Fibroblast of gingiva (primary cell): ENCODE data around the gene EID2.

ENCODE experiments used
- DNase-seq: peaks from one replicate; pipeline ENCODE4 v3.0.0-alpha.2; 2011; ENCODE audit warnings: low read depth

EID2 gene

GRCh38 chr19:39539518-39540332, at the start of gene EID2:
TSS of gene EID2 (minus strand) at chr19:39540161. CDS start at chr19:39540079, 82 bp downstream.
- peak; percentile 91 for DNase-seq

- DNase-seq, result no peak
Observed at GRCh38 chr19:39588066-39588465, 48.1 kb upstream of the EID2 start.

- no peak for DNase-seq
Observed at GRCh38 chr19:39587496-39587895, 47.5 kb upstream of the EID2 start.

GRCh38 chr19:39582891-39583625, 43.1 kb upstream of the EID2 start:
- DNase-seq, result no peak

- no peak for DNase-seq
Observed at GRCh38 chr19:39582442-39582841, 42.5 kb upstream of the EID2 start.

GRCh38 chr19:39568604-39569003, 28.6 kb upstream of the EID2 start:
- no peak for DNase-seq

GRCh38 chr19:39566064-39566463, 26.1 kb upstream of the EID2 start:
- DNase-seq, result no peak

- DNase-seq, result no peak
Observed at GRCh38 chr19:39563408-39563807, 23.4 kb upstream of the EID2 start.

DNA sequence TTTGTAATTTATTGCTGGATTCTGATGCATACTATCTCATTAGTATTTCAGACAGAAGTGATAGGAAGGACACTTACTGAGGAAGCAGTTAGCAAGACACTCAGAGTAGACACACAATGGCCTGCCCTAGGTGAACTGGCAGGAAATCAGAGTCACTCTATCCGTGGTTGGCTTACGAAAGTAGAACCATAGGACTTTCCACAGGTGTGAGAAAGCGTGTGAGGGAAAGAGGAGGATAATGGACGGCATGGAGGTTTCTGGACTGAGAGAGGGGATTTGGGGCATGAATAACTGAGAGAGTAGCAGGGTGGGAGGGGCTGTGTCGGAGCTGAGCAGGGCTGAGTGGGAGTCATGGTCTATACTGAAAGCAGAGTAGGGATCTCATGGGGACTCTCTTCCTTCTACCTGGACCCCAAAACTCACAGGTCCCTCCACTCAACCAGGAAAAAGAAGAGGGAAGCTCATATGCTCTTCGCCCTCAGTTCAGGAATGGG, 18.7 kb upstream of the EID2 start:
- DNase-seq, result no peak

DNA sequence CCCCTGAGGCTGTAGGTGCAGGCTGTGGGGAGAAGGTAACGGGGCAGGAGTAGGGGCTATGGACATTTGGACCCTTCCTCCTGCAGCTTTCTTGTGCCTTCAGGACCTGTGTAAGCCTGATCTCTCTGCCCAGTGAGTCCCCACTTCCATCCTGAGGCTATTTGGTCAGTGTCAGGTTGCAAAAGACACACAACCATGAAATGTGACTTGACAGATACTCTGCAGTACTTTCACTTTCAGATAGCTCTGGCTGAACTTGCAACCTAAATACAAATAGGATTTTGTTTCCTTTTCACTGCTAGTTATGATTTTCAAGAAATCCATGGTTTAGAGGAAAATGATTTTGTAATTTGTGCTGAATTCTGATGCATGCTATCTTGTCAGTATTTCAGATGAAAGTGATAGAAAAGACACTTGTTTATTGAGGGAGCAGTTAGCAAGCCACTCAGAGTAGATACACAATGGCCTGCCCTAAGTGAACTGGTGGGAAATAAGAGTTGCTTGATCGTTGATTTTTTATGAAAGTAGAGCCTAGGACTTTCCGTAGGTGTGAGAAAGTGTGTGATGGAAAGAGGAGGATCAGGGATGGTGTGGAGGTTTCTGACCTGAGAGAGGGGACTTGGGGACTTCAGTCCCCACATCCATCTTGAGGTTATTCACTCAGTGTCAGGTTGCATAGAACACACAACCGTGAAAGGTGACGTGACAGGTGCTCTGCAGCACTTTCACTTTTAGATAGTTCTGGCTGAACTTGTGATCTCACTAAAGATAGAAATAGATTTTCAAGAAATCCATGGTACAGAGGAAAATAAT, 18.1 kb upstream of the EID2 start:
- DNase-seq, result peak; percentile 19

DNA sequence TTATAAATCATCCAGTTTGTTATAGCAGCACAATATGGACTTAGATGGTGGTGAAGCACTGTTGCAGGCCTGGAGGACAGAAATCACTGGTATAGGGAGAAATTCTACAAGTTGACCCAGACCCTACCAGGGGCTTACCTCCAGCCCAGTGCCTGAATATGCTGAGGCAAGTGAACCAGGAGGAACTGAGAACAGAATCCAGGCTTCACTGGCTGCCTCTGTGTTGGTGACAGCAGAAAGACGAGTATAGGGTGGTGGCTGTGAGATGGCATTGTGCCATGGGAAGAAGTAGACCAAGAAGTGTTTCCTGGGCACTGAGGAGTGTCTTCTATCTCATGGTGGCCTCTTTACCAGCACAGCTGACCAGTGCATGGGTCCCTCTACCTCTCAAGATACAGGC, 15.9 kb upstream of the EID2 start:
- DNase-seq, result no peak

DNA sequence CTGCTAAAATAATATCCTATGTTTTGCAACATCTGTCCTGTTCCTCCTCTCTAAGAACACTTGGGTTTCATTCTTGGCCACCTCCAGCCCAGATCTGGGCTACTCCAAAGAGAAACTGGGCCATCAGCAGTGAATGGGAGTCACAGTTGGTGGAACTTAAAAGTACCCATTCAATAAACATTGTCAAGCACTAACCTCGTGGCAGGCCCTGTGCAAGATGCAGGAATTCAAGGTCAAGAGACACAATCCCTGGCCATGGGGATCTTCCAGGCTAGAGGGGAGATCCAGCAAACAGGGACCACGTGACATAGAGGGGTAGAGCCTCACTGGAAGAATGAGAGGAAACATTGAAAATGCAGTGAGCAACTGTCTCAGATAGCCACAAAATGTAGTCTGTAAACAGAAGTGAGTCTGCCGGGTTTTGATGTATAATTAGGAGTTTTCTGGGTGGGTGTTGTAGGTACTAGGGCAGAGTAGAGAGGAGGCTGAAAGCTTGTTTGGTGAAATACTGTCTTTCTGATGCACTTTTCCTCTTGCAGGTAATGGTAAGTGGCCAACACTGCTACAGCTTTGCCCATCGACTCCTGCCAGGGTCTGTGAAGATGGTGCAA, 14.8 kb upstream of the EID2 start:
- no peak for DNase-seq

- no peak for DNase-seq
Observed at GRCh38 chr19:39553082-39553652, 13.2 kb upstream of the EID2 start.

DNA sequence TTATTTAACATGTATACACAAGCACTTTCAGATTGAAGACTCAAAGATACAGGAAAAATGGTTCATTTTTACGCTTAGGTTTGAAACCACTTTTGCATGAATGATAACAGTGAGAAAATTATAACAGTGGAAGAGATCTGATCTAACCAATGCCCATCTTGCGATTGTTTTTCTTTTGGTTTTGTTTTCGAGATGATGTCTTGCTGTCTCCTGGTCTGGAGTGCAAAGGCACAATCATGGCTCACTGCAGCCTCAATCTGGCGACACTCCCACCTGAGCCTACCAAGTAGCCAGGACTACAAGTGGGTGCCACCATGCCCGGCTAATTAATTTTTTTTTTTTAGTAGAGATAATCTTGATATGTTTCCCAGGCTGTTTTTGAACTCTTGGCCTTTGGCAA, 10.2 kb upstream of the EID2 start:
- no peak for DNase-seq

DNA sequence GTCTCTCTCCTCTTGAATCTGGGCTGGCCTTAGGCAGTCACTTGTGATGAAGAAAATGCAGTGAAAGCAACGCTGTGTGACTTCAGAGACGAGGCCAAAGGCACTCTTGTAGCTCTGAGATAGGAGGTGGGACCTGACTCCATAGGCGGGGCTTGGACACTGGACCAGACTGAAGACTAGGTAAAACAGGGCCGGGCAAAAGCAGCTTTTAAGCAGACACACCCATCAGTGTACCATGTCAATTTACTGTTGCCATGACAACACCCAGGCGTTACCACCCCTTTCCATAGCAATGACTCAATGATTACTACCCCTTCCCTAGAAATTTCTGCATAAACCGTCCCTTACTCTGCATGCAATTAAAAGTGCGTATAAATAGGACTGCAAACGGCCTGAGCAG, 6.6 kb upstream of the EID2 start:
- no peak for DNase-seq

DNA sequence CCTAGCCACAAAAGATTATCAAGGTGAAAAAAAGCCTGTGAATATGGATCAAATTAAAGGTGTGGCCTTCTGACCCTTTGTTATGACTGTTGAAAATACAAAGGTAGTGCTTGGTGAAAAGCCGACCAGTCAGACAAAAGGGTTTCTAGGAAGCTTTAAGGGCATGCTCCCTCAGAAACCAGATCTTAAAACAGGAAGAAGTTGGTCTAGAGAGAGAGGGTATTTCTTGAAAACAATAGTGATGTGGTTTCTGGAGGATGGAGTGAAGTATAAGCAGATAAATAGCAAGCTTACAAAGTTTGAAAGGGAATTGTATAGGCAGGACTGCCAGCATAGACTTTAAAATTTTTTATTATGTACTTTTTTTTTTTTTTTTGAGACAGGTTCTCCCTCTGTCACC, 5.0 kb upstream of the EID2 start:
- no peak for DNase-seq

GRCh38 chr19:39544226-39544903, 4.4 kb upstream of the EID2 start:
- peak; percentile 33 for DNase-seq

GRCh38 chr19:39543477-39543857, 3.5 kb upstream of the EID2 start:
- no peak for DNase-seq

- no peak for DNase-seq
Observed at GRCh38 chr19:39542206-39542605, 2.2 kb upstream of the EID2 start.

DNA sequence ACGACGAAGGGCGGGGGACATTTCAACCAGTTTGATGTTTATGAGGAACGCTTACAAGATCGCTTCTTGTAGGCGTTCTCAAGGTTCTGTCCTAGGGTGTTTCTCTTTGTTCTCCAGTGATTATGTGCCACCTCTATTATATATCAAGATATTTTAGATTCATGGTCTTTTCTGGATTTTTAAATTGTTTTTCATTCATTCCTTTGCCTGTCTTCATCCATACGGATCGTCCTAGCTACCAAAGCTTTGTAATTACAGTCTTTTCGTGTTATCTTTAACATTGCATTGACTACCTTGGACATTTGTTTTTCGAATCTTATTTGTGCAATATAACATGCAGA, 342 bp upstream of the EID2 start:
- DNase-seq, result no peak

DNA sequence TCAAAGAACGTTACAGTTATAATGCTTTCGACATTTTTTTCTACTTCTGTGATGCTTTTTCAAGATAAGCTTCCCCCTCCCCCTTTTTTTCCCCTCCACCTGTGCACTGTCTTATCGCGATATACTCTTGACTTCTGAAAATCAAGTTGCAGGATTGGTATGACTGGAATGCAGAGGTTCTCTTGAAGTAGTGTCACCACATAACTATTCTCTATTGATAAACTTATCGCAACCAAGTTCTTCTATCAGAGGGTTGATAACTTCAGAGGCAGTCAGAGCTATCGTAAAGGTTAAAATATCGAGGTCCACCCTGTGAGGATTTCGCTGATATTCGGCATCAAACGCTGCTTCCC, 820 bp downstream of the EID2 start:
- DNase-seq, result no peak
